NCI-H510A (cell line): Measurements from ENCODE around the gene CFAP74.

Experiments
- DNase-seq: peaks from one replicate; lab custom pipeline; 2025; lab: John Stamatoyannopoulos, UW

Gene CFAP74

DNA sequence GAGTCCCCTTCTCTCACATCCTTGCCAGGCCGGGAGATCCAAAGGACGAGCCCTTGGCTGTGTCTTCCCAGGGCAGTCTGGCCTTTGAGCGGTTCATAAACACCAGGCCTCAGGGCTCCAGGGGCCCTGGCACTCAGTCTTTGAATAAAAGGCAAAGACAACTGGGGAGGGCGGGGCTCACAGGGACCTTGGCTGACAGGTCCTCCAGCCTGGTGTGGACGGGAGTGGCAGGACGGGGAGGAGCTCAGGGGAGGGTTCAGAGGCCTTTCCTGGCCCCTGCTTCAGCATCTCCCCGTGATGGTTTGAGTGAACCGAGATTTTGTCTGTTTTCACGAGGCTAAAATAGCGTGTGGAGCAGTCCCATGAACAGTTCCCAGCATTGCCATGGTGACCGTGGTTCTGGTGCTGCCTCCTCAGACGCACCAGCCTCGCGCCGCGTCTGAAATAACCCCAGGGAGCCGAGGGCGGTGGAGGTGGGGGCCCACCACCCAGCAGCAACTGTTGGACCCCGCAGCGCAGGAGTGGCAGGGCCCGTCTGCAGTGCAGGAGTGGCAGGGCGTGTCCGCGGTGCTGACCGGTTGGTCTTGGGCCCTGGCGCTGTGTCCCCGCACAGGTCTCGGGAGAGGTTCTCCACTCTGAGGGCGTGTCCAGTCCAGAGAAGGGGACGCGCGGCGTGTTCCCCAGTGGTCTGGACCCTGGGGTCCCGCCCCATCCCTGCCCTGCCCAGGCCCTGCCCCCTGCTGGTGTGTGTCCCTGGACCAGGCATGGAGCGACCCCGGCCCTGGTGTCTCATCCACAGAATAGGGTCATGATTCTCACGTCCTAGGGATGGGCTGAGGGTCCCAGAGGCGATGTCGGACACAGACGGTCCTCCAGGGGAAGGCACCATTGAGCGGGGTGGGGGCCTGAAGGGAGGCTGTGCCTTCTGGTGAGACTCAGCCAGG, 39.5 kb upstream of the CFAP74 start:
- DNase-seq, result no peak

DNA sequence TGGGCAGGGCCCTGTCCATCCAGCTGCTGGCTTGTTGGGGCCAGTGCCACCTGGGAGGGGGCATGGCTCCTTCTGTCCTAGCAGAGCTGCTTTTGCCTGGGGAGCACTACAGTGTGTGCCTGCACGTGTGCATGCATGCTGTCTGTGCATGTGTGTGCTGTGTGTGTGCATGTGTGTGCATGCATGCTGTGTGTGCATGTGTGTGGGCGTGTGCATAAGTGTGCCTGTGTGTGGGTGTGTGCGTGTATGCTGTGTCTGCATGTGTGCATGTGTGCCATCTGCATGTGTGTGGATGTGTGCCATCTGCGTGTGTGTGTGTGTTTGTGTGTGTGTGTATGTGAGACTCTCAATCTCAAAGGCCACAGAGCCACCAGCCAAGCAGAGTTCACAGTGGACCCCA, 38.3 kb upstream of the CFAP74 start:
- DNase-seq, result no peak

DNA sequence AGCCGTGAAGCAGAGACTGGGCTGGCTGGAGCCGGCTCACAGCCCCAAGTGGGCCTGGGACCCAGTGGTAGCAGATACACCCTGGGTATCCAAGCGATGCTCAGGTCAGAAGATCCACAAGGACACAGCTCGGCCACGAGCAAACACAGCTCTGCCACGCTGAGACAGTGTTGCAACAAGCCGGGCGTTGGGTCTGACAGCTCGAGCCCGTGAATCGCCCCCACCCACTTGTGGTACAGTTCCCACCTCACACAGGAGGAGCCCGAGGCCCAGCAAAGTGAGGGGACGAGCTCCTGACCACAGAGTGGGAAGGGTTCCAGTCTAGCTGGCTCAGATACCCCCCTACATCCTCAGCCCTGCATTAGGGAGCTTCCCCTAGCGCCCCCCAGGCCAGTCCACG, 37.7 kb upstream of the CFAP74 start:
- DNase-seq, result no peak

DNA sequence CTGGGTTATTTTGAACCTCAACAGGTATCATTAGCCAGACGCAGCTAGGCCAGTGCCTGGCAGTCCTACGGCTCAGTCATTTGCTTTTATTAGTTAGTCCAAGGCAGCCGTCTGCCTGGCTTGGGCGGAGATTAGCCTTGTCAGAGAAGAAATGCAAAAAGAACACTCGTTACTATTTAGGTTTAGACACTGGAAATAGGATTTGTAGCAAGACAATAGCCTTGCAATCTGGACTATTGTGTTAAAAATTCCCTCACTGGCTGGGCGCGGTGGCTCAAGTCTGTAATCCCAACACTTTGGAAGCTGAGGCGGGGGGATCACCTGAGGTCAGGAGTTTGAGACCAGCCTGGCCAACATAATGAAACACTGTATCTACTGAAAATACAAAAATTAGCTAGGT, 35.7 kb upstream of the CFAP74 start:
- no peak for DNase-seq

DNA sequence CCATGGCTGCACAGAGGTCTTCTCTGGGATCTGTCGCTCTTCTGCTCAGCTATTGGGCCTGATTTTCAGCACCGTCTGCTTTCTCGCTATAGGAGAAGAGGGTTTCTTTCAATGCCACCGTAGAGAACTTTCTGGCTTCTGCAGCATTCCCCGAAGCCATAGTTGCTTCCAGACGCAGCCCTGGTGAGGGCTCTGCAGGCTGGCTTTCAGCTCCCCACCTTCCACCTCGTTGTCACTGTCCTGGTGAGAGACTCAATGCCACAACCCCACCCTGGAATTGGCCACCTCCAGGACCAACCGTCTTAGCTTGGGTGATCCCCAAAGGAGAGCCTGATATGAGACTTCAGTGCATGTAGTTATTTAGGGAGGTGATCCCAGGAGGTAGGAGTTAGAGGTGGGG, 34.6 kb upstream of the CFAP74 start:
- no peak for DNase-seq

DNA sequence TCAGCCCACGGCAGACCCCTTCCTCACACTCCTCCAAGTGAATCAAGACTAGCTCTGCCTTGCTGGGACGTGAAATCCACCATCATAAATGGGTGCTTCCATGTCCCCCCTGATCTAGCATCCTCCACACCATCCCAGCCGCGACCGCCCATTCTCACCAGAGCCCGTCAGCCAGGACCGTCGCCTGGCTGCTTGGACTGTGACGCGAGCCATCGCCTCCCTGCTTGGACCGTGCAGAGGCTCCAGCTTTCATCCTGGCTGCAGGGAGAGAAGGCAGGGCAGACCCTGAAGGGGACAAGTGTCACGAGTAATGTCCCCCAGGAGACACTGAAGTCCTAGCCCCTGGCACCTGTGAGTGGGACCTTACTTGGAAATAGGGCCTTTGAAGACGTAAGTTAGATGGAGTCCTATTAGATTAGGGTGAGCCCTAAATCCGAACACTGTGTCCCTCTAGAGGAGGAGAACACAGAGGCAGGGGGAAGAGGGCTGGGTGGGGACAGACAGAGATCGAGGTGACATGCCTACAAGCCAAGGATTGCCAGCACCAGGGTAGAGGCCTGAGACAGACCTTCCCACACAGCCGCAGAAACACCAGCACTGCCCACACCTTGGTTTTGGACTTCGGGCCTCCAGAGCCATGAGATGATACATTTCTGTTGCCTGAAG, 33.9 kb upstream of the CFAP74 start:
- DNase-seq, result no peak

DNA sequence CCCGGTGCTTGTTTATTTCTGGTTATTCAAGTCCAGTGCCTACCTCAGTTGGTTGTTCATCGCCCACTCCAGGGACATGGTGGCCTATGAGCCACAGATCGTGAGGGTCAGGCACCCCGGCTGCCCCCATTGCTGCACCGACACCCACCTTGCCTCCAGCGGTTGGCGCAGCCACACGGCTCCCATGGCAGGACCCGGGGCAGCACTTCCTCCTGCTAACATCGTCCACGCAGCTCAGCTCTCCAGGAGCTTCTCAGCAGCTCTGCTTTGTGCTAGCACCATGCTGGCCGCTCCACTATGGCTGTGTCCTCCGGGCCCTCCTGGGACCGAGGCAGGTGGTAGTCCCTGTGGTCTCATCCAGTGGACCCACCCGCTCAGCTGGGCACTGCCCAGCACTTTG, 32.7 kb upstream of the CFAP74 start:
- DNase-seq, result no peak

DNA sequence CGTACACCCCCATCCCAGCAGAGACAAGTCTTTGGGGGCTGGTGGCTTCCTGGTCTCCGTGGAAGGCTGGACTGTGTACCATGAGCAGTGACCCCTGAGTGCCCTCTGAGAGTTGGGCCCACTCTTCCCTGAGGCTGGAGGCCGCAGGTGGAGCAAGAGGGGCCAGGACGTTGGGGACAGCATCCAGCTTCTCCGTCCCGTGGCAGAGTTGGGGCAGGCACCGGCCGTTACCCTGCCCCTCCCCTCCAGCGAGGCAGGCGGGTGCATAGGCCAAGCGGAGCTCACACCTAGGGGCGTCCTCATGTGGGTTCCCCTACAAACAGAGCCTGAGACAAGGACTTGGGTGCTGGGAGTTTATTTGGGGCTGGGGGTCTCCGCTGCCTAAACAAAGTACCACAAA, 29.6 kb upstream of the CFAP74 start:
- DNase-seq, result no peak

DNA sequence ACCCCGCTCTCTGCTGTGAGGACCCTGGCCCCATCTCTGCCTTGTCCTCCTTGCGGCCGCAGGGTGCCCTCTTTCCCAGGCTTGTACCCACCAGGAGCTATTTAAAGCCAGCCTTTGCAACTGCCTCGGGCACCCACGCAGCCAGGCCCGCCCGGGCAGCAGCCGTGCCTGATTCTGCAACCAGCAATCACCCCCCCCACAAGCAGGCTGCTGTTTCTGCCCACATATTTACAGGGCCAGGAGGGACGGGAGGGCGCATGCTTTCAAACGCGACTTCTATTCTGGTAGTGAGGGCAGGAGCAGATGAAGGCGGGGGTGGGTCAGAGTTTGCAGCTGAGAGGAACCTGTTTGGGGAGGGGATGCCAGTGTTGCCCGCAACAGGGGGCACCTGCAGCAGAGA, 29.2 kb upstream of the CFAP74 start:
- no peak for DNase-seq

DNA sequence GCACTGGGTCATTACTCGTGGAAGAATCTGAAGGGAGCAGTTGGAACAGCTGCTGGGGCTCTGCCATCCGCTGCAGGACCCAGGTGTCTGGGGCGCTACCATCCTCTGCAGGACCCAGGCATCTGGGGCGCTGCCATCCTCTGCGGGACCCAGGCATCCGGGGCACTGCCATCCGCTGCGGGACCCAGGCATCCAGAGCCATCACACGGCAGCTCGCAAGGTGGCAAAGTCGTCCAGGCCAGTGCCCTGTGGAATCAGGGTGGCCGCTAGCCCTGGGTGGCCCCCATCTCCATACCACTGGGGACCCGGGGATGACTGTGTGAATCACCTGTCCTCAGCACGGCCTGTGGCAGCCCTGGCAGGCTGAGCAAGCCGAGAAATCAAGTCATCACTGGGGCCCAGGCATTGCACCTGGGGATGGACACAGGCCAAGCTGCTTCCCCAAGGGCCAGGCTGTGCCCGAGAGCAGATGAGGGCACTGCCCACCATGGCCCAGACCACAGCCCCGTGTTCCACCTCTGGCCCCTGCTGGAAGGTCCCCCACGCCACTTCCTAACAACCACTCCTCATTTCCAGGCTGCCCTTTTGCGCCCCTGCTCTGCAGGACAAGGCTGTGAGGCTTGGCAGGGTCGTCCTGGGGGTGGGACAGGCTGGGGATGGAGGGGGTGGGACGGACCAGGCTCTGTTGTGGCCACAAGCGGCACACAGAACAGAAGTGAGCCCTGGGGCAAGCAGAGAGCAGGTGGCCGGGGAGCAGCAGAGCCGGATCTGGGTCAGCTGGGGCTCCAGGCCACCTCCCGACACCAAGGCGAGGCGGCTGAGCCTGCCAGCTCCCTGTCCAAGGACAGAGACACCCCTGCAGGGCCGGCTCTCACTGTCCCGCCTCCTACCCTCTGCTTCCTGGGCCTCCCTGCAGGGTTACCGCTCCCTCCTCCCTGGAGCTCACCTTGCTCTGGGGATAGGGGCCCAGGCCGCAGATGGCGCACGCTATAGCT, 28.3 kb upstream of the CFAP74 start:
- no peak for DNase-seq

DNA sequence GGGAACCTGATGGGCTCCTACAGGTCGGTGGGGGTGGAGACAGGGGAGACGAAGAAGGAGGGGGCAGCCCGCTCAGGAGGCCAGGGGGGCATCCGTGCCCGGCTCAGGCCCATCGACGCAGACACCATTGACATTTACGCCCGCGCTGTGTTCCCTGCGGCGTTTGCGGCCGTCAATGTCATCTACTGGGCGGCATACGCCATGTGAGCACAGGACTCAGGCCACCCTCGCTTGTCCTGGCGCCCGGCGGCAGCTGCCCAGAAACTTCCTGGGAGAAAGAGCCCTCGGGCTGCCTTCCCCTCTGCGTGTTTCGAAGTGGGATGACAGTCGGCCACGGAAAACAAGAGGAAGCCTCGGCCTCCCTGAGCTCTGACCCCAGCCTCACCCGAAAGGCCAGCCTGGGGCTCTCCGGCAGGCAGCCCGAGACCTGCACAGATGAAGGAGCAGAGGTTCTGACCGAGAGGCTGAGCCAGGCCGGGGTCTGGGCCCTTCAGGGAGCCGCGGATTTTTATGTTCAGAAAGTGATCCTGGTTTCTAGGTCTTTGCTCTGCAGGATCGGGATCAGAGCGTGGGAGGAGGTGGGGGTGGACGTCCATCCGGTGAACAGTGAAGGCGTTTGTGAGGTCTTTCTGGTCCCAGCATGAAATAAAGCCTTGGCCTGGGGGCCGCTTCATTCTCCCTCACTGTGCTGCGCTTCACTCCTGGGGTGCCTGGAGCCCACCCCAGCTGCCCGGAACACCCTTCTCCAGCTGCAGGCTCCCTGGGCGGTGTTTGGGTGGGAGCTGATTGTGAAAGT, 26.7 kb upstream of the CFAP74 start:
- no peak for DNase-seq

DNA sequence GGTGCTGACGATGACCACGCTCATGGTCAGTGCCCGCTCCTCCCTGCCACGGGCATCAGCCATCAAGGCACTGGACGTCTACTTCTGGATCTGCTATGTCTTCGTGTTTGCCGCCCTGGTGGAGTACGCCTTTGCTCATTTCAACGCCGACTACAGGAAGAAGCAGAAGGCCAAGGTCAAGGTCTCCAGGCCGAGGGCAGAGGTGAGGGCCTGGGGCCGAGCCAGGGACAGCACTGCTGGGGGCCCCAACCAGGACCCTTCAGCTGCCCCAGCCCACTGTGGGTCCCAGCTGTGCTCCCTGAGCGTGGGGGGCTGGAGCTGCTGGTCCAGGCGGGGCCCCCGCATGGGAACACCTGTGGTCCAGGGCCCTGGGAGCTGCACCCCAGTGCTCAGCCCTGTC, 26.0 kb upstream of the CFAP74 start:
- DNase-seq, result no peak

DNA sequence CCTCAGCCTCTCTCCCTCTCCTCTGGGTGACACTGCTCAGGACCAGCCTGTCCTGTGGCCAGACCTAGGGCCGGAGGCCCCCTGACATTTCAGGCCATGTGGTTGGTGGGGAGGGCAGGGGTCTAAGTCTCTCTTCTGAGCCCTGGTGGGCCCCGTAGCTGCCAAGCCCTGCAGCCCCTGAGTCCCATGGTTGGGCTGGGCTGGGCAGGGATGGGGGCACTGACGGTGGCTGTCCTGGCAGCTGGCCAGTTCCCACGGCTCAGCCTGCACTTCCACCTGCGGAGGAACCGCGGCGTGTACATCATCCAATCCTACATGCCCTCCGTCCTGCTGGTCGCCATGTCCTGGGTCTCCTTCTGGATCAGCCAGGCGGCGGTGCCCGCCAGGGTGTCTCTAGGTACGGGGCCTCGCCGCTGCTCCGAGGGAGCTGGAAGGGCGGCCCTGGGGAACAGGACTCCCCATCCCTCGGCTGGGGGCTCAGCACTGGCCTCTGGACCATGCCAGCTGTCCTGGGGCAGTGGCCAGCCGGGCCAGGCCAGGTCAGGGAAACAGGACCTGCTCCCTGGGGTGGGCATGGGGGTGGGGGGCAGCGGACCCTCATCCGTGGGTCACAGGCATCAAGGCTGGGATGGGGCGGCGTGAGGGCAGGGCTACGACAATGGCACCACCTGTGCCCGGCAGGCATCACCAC, 25.4 kb upstream of the CFAP74 start:
- DNase-seq, result no peak

DNA sequence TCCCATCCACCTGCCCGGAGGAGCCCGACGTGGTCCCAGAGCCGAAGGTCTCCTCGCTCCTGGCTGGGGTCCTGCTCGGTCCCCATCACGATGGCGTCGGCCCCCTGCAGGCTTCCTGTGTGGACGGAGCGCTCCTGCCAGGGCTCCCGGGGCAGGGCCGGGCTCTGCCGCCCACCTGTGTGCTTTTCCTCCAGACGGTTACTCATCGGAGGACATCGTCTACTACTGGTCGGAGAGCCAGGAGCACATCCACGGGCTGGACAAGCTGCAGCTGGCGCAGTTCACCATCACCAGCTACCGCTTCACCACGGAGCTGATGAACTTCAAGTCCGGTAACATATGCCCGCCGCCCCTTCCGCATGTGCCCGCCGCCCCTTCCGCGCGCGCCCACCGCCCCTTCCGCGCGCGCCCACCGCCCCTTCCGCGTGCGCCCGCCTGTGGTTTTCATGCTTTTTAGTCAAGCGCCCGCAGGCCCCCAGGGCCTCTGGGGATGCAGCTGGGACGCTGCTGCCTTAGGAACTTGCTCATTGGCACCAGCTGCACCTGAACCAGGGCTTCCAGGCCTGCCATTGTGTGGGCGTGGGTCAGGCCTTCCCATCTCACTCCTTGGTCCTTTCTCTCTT, 24.5 kb upstream of the CFAP74 start:
- no peak for DNase-seq

DNA sequence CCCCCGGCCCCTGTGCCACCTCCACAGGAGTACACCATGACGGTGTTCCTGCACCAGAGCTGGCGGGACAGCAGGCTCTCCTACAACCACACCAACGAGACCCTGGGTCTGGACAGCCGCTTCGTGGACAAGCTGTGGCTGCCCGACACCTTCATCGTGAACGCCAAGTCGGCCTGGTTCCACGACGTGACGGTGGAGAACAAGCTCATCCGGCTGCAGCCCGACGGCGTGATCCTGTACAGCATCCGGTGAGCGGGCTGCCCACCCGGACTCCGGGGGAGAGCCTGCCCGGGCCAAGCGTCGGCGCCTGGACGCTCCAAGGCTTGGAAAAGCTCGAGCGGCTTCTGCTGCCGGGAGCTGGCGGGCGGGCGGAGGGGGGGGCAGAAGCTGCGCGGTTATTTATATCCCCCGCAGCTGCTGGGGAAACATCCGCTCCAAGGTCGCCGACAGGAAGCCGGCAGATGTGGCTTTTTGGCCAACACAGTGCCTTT, 21.9 kb upstream of the CFAP74 start:
- no peak for DNase-seq

DNA sequence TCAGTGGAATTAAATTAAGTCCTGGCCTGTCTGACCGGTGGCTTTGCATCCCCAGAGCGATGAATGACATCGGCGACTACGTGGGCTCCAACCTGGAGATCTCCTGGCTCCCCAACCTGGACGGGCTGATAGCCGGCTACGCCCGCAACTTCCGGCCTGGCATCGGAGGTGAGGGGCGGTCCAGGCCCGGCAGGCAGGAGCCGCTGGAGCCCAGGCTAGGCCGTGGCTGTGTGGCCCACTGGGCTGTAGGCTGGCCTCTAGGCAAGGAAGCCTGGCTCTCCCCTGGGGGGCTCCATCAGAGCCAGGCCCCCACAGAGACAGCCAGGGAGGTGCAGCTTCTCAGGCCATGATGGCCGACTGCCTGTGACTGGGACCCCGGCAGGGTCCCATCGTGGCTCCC, 21.3 kb upstream of the CFAP74 start:
- no peak for DNase-seq

DNA sequence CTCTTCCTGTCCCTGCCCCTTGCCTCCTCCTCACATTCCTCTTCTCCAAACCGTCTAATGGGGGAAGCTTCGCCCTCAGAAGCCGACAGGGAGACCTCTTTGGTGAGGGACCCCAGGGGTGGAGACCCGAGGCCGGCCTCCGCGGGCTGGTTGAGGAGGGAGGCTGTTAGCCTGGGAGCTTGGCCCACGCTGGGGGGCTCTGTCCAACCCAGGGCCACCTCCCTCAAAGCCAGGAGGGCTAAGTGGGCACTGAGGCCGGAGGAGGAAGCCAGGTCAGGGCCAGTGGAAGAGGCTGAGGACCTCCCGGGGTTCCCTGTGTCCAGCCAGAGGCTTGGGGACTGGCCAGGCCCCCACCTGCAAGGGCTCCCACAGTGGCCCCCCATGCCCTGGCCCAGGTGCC, 20.9 kb upstream of the CFAP74 start:
- no peak for DNase-seq

DNA sequence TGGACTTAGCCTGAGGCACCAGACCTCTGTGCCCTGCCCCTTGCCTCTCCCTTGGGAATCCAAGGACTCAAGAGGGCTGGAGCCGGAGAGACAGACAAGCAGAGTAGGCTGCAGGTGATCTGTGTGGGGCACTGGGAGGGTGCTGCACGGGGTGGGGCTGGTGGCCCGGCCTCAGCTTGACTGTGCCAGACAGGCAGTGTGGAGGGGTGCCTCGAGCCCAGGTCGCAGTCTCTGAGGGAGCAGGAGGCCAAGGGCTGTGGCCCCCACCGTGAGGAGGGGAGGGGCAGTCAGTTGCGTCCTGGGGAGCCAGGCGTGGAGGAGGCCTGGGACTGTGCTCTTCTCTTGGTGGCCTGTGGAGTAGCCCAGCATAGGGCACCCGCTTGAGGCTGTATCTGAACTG, 19.6 kb upstream of the CFAP74 start:
- no peak for DNase-seq

DNA sequence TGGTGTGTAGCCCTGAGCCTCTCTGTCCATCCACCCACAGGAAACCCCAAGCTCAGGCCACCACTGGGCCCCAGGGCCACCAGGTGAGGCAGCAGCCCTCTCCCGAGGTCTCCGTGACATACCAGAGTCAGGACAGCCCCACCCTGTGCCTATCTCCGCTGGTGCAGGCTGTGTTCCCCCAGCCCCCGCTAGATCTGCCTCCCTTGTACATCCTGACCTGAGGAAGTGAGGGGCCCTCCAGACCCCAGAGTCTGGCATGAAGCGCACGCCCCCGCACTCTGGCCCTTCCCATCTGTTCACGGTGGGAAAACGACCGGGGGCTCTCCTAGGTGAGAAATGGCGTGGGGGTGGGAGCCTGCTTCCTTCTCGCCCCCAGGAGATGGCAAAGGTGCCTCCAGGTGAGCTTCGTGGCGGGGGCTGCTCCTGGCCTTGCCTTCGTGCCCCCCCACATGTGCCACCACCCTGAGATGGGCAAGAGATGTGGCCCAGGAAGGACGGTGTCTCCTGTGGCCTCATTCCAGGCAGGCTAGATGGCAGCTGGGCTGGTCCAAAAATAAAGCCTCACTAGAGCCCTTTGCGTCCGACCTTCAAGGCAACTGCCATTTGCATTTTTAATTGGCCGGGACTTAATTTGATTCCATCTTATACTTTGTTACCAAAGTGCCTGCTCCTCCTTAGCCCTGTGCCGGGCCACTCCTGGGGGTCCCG, 18.6 kb upstream of the CFAP74 start:
- DNase-seq, result no peak

DNA sequence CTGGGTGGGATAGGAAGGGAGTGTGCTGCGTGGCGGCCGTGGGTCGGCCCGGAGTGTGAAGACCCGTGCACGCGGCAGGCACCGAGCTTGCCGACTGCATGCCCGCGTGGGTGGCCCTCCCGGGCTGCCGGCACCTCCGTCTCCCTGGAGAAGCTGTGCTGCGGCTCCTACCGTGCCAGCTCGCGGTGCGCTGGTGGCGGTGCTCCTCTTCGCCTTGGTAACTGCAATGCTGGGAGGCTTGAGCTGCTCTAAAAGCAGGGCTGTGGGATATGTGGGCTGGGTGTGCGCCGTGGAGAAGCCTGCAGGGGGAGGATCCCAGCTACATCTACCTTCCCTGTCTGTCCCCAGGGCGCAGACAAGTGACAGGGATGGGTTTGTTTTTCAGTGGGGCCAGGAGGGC, 18.0 kb upstream of the CFAP74 start:
- DNase-seq, result no peak
